Stimulated activated CD8-positive, alpha-beta memory T cell treated with anti-CD3 and anti-CD28 coated beads, Interleukin-15, amount 100 ng/mL, for 4 hours (primary cell): ENCODE measurements around the gene DISP2.

Experiments used
- DNase-seq, 2 donors: peaks; one replicate each; pipeline ENCODE4 v3.0.0-alpha.2; 2020; ENCODE audit warnings: low read depth in 2 of 2

DISP2 gene

DNA sequence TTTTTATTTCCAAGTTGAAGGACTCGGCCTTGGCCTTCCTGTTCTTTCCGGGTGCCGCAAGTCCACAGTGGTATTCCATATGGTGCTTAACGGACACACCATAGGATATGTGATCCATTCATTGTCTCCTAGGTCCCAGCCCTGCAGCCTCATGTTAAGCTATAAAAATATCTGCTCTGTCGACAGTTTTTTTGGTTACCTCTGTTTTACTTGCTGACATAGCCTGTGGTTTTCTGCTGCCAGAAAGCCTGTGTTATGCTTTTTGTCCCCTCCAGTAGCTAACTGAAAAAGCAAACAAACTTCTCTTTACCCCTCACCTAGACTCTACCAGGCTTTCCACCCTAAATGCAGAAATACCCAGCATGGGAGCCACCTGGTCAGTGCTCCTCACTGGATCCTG lies 29.3 kb upstream of the DISP2 start:
- no peak for DNase-seq

DNA sequence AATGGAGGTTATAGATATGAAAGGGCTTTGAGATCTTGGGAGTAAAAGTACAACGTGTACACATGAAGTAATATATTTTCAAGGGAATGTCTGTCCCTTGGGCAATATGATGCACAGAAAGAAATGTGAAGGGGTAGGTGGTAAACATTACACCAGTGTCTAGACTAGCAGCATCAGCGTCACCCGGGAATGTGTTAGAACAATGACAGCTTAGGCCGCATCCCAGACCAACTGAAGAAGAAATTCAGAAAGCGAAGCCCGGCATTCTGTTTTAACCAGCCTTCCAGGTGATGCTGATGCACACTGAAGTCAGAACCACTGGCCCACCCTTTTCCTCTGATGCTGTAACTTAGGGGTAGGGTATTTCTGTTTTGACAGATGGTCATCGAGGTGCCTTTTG lies 28.2 kb upstream of the DISP2 start:
- DNase-seq: no peak

DNA sequence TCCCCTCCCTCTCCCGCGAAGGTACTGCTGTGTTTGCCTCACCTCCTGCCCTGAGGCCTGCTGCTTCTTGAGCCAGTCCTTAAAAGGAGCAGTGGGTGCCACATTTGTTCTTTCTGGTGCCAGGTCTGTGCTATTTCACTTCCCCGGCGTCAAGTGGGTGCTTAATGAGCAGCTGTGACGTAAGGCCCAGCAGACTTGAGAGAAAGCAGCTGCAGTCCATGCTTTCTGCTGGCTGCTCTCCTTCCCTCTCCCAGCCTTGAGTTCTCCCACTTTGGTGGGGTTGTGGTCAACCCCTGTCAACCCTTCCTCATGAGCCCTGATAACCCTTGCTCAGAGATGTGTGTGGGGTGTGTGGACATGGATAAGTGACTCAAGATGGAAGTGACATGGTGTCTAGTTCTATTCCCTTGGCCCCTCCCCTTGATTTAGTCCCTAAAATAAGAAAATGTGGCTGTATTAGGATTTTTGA lies 27.6 kb upstream of the DISP2 start:
- no peak for DNase-seq

DNA sequence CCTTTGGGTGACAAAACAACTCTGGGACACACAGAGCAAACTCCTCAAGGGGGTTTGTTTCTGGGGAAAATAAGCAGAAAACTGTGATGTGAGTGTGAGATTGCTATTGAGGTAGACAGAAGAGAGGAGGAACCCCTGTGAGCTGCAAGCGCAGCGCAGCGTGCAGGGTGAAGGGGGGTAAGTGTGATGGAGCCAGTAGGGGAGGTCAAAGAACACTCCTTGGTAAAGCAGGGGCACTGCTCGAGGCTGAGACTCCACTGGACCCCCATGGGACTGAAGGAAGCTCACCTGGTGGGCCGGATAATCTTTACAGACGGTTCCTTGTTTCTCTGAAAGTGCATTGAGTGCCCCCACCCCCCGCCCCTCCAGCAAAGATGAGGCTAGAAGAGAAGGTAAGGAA lies 27.0 kb upstream of the DISP2 start:
- no peak for DNase-seq

DNA sequence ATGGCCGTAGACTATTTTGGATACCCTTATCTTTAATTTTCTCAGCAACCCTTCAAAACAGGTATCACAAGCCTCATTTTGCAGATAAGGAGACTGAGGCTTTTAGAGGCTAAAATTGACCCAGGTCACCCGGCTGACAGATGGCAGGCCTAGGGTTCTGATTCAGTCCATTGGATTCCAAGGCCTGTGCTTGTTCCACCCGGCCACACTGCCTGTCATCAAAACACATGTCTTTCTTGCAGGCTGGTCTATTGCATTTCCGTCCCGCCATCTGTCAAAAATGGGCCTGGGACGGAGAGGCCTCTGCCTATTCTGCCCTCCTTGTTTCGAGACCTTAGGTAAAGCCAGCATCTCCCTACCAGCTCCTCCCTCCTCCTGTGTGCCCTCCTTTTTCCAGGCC lies 26.4 kb upstream of the DISP2 start:
- no peak for DNase-seq

DNA sequence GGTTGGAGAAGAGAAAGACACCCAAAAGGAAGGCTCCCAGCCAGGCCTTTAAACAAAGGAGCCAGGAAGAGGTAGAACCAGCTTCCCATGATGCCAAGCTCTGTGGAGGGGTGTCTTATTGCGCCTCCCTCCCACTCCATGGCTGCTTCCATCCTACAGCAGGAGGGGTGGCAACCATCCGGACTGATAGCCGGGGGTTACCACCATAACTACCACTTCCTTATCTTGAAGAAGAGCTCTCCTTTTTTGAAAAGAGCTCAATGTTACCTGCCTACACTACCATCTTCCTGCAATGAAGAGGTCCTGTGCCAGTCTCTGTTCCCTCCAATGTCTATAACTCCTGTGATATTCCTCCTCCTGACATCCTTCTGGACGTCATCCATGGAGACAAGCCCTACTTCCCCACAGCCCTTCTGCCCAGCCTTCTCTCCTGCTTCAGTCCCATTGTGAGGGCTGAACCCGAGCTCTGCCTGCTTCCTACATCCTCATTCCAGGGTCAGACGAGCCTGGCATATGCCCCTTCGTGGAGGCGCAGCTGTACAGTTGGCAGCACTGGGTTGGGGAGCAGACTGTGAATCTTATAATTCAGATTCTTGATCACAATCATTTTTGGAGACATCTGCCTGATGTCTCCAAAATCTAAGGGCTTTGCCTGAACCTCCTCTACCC lies 25.8 kb upstream of the DISP2 start:
- no peak for DNase-seq

DNA sequence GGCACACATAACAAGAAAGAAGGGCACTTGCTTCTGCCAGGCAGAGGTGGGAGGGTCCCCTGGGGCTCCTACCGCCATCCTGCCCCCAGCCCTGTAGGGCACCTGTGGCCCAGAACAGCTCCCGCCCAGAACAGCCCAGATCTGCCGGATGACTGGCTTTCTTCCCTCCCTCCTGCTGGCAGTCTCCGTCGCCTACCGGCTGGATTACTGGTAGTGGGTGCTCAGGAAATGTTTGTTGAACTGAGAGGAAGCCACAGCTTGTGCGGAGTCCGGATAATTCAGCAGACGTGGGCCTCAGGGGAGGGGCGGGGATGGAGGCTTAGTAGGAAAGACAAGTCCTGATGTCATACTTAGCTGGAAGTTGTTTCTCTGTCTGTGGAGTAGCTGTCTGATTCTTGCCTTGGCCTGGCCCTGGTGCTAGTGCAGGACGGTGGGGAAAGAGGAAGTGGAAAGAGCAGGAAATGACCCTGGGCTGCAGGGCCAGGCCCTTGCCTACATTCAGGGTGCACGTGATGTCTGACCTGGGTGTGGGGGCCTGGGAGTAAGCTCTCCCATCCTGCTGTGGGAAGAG lies 24.0 kb upstream of the DISP2 start:
- no peak for DNase-seq

DNA sequence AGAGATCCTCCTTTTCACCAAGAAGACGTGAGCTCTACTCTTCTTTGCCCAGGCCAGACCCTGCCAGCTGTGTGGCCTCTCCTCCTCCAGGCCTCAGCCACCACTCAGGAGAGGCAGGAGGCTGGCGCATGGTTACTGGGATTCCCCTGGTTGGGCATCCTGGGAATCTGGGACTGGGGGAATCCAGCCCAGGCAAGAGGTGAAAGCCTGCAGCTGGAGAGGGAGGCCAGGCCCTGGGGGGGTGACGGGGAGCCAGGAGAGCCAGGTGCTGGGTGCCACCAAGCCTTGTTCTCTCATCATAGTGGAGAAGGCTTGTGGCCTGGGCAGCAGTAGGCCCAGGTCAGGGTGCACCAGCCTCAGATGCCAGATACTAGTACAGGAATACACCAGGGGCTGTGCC lies 23.5 kb upstream of the DISP2 start:
- no peak for DNase-seq

DNA sequence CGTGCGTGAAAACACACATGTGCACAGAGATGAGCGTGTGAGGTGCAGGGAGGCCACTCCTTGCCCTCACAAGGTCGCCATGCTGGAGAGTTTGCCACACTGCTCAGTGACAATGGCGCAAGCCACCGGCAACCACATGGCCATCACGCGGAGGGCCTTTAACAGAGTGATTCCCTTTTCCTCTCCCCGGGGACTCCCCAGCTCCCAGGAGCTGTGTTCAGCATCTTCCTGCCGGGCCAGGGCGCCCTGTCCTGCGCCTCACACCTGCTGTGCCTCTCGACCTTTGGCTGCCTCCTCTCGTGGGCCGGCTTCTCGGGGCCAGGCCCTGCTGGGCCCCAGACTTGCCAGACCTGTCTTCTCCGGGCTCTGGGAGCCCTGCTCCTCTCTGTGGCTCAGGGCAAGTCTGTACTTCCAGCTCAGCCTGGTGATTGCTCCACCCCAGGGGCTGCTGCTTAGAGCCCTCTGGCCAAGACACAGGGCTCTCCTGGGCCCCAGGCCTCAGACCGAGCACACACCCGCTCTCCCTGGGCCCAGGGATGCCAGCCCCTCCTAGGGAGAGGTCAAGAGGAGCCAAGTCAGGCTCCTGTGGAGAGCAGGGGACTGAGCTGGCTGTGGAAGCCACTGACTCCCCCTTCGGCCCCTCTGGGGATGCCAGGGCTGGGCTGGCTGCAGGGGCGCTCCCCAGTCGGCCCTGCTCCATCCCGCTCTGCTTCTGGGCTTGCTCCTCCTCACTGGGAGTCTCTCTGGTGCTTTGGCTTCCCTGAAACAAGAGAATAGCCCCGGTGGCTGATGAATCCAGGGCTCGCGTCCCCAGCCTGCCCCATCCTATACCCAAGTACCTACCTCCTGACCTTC lies 22.9 kb upstream of the DISP2 start:
- DNase-seq: no peak

DNA sequence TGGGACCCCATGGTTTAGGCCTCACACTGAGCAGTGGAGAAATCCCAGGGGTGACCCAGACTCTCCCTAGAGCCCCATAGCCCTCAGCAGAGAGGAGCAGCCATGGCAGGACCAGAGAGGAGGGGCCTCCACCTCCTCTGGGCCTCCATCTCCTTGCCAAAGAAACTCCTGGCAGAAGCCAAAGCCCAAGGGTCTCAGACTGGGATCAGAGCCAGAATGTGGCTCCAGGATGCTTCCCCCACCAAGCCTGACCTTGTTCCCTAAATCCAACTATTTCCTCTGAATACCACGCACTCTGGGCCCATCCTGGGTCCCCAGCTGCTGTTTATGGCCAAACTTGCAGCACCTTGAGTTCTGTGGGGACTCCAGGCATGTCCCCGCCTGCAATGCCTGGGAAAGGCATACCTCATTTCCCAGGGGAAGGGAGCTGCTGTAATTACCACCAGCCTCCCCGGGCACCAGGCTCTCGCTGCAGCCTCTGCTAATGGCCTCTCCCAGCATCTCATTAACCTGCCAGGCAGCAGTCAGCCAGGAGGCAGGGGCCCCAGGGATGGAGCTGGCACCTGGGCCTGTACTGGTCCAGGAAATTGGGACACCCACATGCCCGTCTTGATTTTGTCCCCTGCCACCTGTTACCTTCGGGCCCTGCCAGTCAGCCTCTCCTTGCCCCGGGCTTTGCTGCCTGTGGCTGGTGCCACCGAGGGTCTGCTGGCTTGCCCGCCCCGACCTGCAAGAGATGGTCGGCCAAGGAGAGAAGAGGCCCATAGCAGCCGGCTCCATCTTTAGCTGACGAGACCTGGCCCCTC lies 21.9 kb upstream of the DISP2 start:
- DNase-seq: no peak

DNA sequence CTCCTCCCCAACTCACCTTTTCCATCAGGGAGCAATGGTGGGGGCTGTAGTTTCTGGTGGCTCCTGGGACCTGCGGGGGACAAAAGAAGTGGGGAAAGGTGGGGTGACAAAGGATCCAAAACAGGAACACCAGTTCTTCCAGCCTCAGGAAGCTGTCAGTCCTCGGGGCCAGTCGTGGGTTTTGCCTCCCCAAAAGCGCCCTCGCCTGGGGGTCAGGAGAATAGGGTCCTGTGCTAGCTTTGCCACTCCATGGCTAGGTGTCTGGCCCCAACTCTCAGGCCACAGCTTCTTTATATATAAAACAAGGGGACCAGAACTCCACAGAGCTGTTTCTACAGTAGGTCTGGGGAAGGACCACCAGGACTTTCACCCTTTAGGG lies 21.3 kb upstream of the DISP2 start:
- no peak for DNase-seq

DNA sequence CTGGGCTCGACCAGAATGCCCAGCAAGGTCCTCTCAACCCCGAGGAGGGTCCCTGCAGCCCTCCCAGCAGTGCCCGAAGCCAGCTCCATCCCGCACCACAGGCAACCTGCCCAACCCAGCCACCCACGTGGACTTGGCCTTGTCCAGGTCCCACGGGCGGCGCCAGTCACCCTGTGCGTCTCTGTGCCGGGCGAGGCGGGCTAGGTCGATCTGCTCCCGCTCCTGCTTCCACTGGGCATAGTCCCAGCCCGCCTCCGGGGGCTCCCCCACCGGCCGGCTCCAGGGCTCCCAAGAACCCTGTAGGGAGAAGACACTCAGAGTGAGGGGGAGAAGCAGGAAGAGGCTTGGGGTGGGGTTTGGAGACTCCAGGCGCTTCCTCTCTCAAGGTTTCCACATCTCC lies 20.4 kb upstream of the DISP2 start:
- no peak for DNase-seq

DNA sequence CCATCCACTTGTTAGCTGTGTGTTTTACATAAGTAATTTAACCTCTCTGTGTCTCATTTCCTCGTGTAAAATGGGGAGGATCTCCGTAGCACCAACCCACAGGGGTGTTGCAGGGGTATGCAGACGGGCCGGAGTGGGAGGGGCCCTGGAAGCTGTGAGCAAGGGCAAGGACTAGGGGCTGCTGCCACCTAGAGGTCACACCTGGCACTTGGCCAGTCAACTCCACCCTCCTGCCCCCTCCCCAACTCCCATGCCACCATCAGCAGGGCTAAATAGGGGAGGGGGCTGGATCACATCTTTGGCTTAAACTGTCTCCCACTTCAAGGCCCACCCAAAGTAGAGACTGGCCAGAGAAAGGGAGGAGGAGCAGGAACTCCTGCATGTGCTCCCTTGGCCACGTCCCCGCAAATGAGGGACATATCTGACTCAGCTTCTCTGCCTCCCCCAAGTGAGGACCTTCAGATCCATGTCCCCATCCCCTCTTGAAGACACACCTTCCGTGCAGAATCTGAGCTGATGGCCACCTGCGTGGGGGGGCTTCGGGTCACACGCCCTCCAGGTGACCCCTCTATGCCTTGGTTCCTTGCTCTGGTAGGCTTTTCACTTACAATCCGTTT lies 19.9 kb upstream of the DISP2 start:
- peak; percentile 47 to 50 for DNase-seq

DNA sequence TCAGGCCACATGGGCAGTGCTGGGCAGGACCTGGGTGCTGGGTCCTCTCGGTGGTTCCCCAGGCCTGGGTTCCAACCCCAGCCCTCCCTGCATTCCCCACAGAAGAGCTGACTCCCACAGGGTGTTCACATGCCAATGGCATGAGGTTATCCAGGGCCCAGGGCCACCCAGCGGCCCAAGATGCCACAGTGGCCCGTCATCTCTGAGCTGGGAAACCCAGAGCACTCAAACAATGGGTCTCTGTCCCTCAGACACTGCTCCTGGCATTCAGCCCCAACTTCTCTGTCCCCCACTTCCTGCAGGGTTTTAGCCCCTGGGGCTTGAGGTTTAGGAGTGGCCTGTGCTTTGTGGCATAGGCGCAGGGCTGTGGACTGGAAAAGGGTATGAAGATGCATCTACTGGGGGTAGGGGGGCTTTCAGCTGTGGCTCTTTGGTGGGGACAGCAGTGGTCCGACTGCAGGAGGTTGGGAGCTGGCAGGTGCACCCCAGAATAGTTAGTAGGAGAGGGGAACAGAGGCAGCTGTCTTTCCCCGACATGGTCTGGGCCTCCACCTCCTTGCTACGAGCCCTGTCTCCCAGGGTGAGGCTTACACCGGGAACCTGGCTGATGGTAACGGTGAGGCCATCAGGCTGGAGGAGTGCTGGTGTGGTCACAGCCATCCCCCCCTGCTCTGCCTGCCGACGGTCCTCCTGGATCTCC lies 18.9 kb upstream of the DISP2 start:
- no peak for DNase-seq

DNA sequence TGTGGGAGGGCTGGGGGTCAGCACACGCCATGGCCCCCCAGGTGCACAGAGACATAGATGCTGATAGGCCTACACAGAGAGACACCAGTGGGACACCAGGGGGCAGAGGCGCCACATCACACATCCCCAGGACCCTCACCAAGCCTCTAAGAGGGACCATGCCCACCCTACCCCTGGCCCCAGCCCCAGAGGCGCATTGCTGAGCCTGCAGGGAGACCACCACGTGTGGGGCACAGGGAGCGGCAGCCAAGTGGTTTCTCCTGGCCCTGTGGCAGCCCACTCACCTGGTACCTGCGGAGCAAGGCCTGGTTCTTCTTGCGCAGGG lies 18.4 kb upstream of the DISP2 start:
- no peak for DNase-seq

DNA sequence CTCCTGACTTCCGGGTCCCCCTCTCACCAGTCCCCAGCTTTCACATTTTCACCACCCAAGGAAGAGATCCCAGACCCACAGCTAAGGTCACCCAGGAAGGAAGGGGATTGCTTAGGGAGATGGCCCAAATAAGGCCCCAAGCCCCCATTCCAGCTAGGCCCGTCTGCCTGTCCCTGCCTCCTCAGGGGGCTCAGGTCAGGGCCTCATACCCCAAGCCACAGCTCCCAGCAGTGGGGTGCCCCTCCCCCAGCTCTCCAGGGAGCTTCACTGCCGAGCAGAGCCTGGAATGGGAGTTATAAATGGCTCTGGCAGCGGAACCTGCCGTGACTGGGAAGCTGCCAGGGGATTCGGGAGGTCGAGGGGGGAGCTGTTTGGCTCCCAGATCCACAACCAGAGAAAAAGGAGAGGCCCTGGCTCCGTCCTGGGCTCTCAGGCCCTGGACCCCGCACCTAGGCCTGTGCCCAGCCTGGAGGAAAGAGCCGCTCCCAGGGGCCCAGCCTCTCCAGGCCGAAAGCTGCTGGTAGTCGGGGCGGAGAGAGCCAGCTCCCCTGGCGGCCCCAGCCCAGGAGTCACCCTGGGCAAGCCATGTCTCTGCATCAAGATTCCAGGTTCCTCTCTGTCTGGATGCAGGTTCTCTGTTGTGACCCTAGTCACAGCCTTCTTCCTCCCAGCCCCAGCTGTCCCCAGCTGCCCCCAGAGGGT lies 17.8 kb upstream of the DISP2 start:
- DNase-seq: no peak

DNA sequence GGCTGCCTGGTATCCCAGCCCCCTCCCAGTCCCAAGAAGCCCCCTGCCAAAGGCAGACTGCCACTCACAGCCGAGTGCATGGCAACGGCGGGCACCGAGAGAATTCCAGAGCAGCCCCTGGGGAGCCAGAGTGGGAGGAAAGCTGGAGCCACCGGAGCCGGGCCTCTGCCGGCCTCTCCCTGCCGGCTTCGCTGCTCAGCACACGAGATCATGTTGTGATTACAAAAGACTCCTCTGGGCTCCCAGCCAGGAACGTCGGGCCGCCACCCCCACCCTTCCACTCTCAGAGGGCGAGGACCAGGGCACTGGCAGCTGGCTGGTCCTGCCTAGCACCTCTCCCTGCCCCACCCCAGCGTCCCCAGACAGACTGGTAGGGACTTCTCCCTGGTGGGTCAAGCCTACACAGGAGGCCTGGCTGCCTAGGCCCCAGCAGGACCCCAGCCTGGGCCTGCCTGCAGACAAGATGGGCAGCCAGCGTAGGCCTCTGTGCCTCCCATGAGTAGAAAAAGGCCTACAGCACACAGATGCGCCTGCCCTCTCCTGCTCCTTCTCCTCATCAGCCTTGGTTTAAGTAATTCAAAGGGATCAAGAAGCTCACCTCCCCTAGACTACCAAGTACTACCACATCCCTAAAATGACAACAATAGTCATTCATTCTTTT lies 17.1 kb upstream of the DISP2 start, which contains the start of gene CCDC9B:
Gene CCDC9B (minus strand): TSS at position 200 of the 661 bp plus-strand sequence. CDS start 120 bp downstream, at position 80.
- DNase-seq: no peak

DNA sequence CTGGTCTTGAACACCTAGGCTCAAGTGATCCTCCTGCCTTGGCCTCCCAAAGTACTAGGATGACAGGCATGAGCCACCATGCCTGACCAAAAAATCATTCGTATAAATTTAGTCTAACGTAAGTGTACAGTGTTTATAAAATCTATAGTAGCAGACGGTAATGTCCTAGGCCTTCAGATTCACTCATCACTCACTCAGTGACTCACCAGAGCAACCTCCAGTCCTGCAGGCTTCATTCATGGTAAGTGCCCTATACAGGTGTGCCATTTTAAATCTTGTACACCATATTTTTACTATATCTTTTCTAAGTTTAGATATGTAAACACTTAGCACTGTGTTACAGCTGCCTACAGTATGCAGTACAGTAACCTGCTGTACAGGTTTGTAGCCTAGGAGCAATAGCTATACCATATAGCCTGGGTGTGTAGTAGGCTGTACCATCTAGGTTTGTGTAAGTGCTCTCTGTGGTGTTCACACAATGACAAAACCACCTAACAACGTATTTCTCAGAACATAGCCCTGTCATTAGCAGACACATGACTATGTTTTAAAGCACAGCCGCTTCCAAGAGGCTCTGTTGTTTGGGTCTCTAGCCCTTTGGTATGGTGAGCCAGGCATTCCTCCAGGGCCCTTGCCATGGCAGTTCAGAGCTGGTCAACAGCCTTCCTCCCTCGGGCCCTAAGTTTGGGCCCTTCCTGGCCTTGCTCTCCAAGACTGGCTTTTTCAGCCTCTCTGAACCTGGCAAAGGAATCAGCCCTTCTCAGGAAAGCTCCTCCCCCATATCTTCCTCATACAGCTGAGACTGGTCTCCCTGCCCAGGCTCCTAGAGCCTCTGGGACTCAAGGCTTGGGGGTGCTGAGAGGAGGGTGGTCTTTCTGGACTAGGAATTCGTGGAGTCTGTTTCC lies 15.4 kb upstream of the DISP2 start:
- no peak for DNase-seq

DNA sequence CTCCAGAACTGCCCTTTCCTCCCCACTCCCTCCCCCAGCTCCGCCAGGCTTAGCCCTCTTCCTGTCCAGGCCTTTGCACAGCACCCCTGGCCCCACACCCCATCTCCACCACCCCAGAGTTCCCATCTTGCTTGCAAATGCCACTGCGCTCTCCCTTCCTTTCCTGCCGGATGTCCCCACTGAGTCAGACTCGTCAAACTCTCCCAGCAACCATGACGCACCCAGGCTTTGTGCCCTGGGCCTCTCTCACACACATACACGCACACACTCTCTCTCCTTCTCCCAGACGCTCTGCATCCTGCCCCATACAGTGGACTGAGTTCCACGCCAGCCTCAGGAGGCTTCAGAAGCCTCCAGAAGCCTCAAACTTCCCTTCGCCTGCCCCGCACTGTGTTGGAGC lies 14.5 kb upstream of the DISP2 start:
- no peak for DNase-seq
